ENCODE measurements around the gene LRMDA.

The LRMDA gene

GRCh38 chr10:75531571-75532031 is 100.2 kb downstream of the LRMDA start:
- in situ Hi-C loops (cut with MboI; ENCODE audit: low sequenced_read_pairs), result no loop called here

DNA sequence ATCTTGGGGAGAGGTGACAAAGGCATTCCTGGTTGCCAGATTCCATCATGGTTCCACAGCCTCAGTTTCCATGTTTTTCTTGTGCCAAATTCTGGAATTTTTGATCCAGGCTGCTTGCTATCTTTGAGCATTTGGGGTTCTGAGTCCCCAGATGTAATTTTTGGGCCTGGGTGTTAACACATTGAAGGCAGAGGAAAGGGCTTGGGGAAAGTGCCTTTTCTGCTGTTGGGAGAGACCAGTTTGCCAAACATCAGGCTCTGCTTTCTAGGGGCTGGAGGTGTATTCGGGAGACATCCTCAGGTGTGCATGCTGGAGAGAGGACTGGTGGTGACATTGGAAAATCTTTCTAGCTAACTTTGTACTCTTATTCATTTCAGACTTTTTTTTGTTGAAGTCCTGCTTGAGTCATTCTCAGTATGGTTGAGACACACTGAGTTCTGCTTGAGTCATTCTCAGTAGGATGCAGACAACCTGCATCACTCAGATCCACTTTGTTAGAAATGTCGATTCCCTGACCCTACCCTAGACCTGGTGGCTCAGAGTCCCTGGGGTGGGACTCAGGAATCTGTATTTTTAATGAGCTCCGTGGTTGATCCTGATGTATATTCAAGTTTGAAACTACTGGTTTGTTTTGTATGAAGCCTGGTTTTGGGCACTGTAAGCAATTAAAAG is 101.0 kb downstream of the LRMDA start:
- in situ Hi-C loops (cut with MboI; ENCODE audit: low sequenced_read_pairs), result no loop called here

DNA sequence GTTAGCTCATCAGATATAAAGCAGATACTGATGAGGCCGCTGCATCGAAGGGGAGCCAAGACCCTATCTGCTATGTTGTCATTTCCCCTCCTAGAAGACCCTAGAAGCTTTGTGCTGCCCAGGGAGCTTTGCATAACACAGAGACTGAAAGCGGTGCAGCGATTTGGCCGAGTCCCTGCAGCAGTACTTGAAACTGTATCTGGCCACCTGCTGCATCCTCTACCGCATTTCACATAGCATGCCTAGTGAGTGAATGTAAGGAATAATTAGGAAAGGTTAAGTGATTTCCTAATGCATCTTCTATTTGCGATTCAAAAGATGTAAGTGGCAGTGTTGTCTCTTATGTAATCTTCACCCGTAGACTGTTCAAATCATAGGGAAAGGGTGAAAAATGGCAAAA is 106.7 kb downstream of the LRMDA start:
- in situ Hi-C loops (cut with MboI; ENCODE audit: low sequenced_read_pairs), result no loop called here

GRCh38 chr10:75538765-75539164 is 107.3 kb downstream of the LRMDA start:
- in situ Hi-C loops (cut with MboI; ENCODE audit: low sequenced_read_pairs), result no loop called here

DNA sequence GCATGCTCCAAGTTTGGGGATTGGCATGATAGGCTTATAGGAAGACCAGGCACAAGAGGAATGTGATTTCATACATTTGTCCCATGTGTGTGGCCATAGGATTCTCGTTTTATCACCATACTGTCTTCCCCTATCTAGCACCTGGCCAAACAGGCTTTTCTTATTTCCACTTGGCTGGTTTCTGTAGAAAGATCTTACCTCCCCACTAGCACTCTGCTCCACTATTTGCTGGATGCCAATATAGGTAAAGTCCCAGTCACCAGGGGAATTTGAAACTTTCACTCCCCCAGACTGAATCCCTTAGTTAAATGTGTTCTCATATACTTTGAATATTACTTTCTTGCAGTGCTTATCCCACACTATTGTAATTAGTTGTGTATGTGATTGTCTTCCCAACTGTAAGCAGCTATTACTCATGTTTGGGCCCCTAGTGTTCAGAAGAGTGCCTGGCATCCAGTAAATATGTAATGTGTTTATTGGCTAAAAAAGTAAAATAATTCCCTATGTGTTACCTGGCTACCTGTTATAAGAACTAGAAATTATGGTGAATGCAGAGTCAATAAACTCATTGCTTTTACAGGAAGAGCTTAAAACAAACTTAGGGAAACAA is 109.0 kb downstream of the LRMDA start:
- in situ Hi-C loops (cut with MboI; ENCODE audit: low sequenced_read_pairs), result no loop called here

DNA sequence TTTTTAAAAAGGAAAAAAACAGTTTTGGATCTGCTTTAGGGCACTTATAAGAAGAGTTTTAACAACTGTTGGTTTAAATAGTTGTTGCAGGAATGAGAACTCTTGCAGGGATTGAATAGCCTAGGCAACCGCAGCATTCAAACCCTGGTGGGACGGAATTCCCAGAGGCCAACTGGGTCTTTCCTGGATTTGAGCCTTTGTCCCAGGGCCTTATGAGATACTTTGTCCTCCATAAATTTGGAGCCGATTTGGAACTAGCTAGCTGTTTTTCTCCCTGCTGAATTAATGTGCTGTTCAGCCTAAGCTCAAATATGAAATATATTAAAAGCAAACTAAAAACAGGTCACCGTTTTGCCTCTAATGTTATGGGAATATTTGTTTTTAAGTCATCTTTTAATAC is 109.6 kb downstream of the LRMDA start:
- in situ Hi-C loops (cut with MboI; ENCODE audit: low sequenced_read_pairs), result no loop called here

- in situ Hi-C loops (cut with MboI; ENCODE audit: low sequenced_read_pairs), result no loop called here
Observed at GRCh38 chr10:75541411-75541810, 110.0 kb downstream of the LRMDA start.

DNA sequence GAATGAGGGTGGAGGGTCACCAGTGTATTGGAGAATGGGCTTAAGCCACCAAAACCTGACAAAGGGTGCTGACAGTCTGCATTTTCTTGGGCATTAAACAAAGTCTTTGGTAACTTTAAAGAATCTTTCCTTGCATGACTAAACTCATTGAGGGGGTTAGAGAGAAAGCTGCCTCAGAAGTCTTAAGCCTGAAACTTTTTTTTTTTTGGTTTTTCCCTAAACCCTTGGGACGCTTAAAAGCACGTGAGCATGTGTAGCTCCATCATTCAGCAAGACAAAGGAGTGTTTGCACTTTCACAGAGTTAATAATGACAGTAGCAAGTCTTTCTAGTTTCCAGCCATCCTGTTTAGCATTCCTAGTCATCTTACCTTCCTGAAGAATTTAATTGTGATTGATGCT is 110.7 kb downstream of the LRMDA start:
- in situ Hi-C loops (cut with MboI; ENCODE audit: low sequenced_read_pairs), result no loop called here

DNA sequence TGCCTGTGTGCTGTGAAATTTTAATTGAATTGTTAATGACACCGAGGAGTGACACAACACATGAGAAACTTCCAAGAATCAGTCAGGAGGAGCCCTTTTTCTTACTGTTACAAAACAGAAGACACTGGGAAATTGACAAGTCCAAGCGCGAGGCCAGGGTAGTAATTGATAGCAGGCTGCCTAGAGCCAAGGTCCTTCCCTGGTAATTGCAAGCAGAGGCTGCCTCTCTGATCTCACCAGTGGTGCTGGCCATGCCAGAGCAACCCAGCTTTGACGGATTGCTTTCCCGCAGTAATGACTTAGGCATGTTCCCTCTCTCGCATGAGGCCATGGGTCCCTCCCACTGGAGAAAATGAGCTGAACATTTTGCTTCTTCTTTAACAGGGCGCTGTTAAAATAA is 111.5 kb downstream of the LRMDA start:
- in situ Hi-C loops (cut with MboI; ENCODE audit: low sequenced_read_pairs), result no loop called here

GRCh38 chr10:75544386-75544785 is 113.0 kb downstream of the LRMDA start:
- in situ Hi-C loops (cut with MboI; ENCODE audit: low sequenced_read_pairs), result no loop called here

DNA sequence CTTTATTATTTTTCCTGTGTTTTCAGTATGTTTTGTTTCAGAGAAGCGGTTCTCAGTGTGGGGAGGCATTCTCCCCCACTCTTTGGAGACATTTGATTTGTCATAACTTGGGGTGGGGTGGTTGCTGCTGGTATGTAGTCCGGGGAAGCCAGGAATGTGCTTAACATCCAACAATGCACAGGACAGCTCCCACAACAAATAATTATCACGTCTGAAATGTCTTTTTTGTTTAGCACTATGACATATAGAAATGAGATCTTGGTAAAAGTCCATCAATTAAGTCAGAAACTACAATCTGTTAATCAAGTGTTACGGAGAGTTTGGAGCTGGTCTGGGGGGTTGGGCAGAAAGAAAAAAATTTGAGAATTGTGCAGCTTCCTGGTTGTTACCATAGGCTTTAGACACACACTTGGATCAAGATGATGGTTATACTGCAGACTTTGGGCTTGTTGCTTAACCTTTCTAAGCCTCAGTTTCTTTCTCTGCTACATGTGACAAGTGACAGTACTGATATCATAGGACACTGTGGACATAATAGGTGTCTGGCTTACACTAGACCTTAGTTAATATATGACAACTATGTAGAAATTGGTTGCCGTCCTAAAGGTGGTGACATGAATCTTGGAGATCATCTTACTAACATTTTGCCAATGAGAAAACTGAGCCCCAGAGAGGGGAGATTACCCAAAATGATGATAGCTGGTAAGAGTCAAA is 113.7 kb downstream of the LRMDA start:
- in situ Hi-C loops (cut with MboI; ENCODE audit: low sequenced_read_pairs), result no loop called here

- in situ Hi-C loops (cut with MboI; ENCODE audit: low sequenced_read_pairs), result no loop called here
Observed at GRCh38 chr10:75546004-75546403, 114.6 kb downstream of the LRMDA start.

DNA sequence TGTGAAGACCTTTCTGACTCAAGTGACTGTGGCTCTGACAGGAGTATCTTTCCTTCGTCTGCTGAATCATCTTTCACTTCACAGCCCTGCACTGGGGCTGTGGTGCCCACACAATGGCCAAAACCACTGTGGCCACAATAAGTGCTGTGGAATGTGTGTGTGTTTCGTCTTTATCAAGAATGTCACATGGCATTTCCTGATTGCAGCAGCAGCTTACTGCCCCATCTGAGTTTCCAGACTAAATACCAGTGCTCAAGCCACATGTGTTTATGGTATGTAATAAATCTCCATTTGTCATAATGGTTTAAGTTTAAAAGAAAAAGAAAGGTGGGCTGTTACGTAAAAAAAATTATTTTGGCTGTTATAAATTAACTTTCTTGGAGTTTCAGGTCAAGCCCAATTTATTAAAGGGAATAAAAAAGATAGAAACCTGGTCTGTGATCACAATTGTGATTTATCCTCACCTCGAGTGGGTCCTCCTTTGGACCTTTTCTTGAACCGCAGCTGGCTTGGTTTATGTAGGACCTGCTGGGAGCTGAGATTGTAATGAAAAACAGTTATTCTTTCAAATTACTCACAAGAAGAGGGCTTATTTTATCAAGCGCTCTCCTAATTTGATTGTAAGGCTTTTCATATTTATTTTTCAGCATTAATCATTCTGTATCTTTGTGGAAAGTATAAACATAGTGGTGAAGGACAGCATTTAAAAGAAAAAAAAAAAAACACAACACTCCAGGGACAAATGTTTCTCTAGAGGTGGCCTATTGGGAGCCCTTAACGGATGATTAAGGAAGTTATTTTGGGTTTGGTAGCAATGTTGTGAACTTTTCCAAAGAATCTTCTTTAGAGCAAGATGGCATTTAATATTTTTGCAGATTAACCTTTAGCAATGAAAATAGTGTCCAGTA is 116.2 kb downstream of the LRMDA start:
- in situ Hi-C loops (cut with MboI; ENCODE audit: low sequenced_read_pairs), result no loop called here

GRCh38 chr10:75548356-75548755 is 116.9 kb downstream of the LRMDA start:
- in situ Hi-C loops (cut with MboI; ENCODE audit: low sequenced_read_pairs), result no loop called here

GRCh38 chr10:75550191-75550590 is 118.8 kb downstream of the LRMDA start:
- in situ Hi-C loops (cut with MboI; ENCODE audit: low sequenced_read_pairs), result no loop called here

- in situ Hi-C loops (cut with MboI; ENCODE audit: low sequenced_read_pairs), result no loop called here
Observed at GRCh38 chr10:75552171-75552570, 120.7 kb downstream of the LRMDA start.

DNA sequence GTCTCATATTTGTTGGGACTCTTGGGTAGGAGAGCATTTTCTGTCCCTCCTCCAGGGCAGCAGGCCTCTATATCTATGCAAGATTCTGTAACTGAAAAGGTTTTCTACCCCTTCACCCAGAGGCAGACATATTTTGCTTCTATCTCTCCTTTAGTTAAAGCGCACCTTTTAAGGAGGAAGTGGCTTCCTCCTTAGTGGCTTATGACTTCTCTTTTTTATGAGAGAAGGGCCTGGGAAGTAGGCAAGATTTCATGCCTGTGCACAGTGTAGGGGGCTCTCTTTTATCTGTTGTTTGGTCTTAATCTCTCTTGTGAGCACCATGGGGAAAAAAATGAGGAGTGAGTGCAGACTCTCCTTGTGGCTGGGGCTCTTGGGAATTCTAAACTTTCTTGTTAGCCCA is 122.1 kb downstream of the LRMDA start:
- in situ Hi-C loops (cut with MboI; ENCODE audit: low sequenced_read_pairs), result no loop called here

GRCh38 chr10:75555323-75555722 is 123.9 kb downstream of the LRMDA start:
- in situ Hi-C loops (cut with MboI; ENCODE audit: low sequenced_read_pairs), result no loop called here

- in situ Hi-C loops (cut with MboI; ENCODE audit: low sequenced_read_pairs), result no loop called here
Observed at GRCh38 chr10:75556320-75556719, 124.9 kb downstream of the LRMDA start.

GRCh38 chr10:75565286-75566251 is 134.1 kb downstream of the LRMDA start:
- in situ Hi-C loops (cut with MboI; ENCODE audit: low sequenced_read_pairs), result no loop called here
